ENCODE measurements around the gene HBD.
"Not testable (repeated sequence)": the region's sequence is repeated elsewhere in the genome, so short reads cannot be mapped to it uniquely, and the experiment has no call there.

HBD gene

DNA sequence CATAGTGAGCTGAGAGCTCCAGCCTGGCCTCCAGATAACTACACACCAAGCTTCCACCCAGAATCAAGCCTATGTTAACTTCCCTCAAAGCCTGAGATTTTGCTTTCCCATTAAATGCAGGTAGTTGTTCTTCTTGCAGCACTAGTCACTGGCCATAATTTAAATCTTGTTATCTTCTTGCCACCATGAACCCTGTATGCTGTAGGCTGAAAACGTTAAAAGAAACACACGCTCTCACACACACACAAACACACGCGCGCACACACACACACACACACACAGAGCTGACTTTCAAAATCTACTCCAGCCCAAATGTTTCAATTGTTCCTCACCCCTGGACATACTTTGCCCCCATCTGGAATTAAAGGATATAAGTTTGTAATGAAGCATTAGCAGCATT lies 19.2 kb upstream of the HBD start:
- not testable (repeated sequence) for DNase-seq (ENCODE audit: low read depth in 2 of 2)

DNA sequence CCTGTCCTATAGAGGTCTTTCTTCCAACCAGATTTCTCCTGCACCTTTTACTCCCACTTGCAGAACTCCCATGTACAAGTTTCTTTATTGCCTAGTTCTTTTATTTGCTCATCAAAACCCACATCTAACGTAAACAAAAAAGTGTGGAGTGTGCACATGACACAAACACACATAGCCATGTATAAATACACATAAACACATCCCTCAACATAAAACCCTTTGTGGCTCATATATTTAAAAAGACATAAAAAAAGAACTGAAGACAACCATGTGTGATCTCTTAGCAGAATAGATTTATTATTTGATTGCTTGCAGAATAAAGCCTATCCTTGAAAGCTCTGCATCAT lies 18.6 kb upstream of the HBD start:
- no peak for DNase-seq (ENCODE audit: low read depth in 2 of 2)

DNA sequence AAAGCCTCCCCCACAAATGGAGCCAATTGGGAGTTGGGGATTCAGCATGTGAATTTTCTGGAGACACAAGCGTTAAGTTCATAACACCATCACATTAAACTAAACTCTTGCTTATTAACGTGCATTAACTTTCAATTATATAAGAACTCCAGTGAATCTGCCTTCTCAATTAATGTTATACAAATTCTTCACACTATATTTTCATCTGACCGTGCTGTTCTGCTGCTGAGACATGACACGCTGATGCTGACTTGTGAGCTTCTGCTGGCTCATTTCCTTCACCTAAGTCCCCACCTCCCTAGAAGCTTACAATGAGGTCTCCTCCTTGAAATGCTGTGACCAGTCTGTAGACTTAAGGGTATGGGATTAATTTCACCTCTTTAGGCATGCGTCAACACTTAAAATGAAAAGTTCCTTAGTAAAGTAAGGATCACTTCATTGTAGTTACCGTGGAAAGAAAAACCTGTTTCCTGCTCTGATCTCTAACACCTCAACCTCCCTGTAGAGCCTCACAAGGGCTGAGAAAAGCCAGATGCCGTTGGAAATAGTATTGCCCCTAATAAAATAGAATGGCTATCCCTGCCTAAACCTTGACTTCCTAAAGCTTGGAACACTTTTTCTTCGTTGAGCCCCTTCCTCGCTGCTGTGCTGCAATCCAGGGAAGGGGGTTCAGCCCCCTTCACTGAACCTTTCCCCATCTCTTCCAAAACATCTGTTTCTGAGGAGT lies 18.1 kb upstream of the HBD start:
- no peak for DNase-seq (ENCODE audit: low read depth in 2 of 2)

DNA sequence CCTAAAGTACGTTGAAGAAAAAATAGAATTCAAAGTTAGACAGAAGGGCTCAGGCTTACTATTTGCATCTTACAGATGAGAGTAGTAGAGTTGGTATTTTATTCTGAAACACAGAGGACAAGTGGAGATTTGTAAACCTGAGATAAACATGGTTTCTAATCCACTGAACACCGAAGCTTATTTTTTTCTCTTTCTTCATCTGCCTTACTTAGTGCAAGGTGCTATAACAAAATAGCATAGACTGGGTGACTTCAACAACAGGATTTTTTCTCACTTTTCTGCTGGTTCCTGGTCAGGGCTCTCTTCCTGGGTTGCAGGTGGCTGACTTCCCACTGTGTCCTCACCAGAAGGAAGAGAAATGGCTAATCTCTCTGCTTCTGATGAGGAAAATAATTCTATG lies 17.5 kb upstream of the HBD start:
- DNase-seq (ENCODE audit: low read depth in 2 of 2), result no peak

DNA sequence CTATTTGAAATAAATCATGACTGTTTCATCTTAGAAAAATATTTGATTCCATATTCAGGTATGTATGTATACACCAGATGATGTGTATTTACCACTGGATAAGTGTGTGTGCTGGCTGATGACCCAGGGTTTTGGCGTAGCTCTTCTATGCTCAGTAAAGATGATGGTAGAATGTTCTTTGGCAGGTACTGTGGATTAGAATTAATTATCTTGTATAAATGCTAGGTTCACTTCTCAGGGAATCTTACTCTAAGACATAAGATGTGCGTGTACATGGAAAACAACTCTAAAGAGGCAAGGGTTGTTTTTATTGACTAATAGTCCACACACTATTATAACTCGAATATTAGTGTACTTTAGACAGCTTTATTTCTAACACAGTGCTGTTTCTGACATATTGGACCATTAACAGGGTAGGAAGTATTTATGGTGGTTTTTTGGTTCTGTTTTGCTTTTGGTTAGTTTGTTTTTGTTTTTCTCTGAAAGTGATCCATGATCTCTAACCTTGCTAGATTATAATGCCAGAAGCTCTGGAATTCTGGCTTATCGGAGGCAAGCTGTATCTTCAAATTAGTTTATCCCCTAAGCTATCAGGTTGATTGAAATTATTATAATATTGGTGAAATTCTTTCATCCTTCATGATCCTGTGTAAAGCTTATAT lies 16.4 kb upstream of the HBD start:
- DNase-seq (ENCODE audit: low read depth in 2 of 2), result no peak

DNA sequence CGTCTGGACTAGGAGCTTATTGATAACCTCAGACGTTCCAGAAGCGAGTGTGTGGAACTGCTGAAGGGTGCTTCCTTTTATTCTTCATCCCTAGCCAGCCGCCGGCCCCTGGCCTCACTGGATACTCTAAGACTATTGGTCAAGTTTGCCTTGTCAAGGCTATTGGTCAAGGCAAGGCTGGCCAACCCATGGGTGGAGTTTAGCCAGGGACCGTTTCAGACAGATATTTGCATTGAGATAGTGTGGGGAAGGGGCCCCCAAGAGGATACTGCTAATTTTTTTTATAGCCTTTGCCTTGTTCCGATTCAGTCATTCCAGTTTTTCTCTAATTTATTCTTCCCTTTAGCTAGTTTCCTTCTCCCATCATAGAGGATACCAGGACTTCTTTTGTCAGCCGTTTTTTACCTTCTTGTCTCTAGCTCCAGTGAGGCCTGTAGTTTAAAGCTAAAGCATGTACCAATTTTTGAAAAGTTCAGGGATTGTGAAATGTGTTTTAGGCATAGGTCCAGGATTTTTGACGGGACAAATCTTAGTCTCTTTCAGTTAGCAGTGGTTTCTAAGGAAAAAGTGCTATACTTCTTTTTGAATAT lies 15.6 kb upstream of the HBD start, which contains the start of gene HBG1:
TSS of gene HBG1 (minus strand) at position 51 of the 590 bp plus-strand sequence. CDS start 53 bp downstream, outside the sequence.
- DNase-seq (ENCODE audit: low read depth in 2 of 2), result not testable (repeated sequence)

DNA sequence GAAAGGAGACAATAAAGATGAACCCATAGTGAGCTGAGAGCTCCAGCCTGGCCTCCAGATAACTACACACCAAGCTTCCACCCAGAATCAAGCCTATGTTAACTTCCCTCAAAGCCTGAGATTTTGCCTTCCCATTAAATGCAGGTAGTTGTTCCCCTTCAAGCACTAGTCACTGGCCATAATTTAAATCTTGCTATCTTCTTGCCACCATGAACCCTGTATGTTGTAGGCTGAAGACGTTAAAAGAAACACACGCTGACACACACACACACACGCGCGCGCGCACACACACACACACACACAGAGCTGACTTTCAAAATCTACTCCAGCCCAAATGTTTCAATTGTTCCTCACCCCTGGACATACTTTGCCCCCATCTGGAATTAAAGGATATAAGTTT lies 14.2 kb upstream of the HBD start:
- DNase-seq (ENCODE audit: low read depth in 2 of 2), result not testable (repeated sequence)

DNA sequence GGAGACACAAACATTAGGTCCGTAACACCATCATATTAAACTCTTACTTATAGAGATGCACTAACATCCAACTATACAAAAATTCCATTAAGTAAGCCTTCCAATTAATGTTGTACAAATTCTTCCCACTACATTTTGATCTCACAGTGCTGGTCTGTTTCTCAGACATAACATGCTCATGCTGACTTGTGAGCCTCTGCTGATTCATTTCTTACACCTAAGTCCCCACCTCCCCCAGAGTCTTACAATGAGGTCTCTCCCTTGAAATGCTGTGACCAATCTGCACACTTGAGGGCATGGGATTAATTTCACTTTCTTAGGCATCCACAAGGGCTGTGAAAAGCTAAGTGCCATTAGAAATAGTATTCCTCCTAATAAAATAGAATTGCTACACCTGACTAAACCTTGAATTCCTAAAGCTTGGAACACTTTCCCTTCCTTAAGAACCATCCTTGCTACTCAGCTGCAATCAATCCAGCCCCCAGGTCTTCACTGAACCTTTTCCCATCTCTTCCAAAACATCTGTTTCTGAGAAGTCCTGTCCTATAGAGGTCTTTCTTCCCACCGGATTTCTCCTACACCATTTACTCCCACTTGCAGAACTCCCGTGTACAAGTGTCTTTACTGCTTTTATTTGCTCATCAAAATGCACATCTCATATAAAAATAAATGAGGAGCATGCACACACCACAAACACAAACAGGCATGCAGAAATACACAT lies 13.3 kb upstream of the HBD start:
- DNase-seq (ENCODE audit: low read depth in 2 of 2), result no peak

DNA sequence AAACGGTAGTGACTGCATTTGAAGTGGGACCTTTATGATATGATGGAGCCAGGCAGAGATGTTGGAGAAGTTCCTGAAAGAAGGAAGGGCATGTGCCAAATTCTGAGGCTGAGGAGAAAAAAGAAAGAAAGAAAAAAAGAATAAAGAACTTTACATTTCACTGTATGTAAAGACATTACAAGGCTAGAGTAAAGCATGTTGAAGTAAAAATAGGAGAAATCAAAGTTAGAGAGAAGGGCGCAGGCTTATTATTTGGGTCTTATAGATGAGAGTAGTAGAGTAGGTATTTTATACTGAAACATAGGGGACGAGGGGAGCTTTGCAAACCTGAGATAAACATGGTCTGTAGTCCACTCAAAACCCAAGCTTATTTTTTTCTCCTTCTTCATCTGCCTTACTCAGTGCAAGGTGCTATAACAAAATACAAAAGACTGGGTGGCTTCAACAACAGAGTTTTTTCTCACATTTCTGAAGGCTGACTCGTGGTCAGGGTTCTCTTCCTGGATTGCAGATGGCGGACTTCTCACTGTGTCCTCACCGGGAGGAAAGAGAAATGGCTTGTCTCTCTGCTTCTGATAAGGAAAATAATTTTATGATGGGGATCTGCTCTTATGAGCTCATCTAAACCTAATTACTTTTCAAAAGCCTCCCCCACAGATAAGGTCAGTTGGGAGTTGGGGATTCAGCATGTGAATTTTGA lies 12.6 kb upstream of the HBD start:
- DNase-seq (ENCODE audit: low read depth in 2 of 2), result no peak

DNA sequence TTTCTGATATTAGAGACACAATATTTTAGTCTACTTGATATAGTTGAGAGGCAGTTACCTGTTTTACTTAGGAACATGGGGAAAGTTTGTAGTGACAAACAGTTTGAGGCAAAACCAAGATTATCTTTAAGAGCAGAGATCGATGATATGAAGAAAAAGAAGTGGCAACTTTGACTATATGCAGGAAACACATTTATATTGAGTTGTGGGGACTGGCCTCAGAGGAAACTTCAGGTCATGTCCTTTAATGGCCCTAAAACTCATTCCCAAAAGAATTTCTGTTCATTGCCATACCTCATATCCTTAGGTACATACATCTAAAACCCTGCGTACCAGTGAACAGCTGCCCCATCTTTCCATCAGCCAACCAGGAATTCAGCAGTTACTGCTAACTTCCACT lies 10.9 kb upstream of the HBD start:
- no peak for DNase-seq (ENCODE audit: low read depth in 2 of 2)

DNA sequence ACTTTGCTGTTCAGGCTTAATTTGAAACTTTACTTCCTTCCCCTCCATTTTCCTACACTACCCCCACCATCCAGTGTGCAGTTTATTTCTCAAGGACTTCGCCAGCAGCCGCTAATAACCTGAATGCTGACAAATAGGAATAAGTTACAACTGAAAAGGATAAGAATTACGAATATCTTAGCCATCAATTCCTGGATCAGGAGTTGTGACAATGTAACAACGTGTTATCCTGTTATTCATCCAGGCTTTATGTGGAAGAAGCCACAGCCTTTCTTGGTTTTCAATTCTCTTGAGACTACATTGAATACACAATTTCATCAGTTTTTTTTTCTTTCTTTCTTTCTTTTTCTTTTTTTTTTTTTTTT lies 9.5 kb upstream of the HBD start:
- DNase-seq (ENCODE audit: low read depth in 2 of 2), result no peak

DNA sequence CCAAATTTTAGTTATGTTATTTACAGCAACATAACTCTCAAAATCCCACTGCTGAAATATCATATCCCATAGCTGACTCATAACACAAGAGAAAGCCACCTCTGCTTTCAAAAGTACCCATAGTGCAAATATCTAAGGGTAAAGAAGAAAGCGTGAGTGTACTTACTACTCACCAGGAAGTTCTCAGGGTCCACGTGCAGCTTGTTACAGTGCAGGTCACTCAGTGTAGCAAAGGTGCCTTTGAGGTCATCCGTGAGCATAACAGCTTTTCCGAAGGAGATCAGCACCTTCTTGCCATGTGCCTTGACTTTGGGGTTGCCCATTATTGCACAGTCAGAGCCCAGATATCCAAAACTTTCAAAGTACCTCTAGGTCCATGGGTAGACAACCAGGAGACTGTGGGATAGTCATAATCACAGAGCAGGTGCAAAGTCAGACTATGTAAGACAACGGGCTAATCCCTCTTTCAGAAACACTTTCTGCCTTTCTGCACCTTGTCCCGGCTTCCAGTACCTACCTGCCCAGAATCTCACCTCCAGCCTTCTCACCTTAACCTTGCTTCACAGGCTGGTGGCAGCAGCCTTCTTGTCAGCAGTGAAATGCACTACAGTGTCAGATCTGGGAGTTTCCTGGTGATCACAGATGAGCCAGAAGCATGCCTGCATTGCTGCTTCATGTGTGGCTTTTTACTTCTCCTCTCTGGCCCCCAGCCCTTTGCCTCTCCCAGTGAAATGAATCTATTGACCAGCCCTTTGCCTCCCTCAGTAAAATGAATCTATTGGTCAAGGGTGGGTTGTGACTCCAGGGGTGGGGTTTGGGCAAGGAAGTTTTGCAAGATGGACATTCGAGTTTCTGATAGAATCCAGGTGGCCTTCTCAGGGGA lies 8.9 kb upstream of the HBD start:
- DNase-seq (ENCODE audit: low read depth in 2 of 2), result no peak

DNA sequence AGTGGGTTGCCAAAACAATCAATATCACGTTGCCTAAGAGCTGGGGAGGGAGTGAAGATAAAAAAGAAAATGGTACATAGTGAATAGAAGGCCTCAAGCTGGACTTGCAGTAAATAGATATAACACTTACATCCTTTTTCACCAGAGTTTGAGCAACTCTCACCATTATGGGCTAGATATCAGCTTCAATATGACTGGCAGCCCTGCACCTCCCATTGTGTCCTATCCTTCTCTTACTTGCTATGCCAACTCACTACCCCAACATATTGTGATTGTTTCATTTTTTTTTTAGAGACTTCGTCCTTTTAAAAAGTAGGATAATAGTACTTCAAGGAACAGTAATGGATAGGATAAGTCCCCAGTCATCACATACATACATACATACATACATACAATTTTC lies 7.9 kb upstream of the HBD start:
- DNase-seq (ENCODE audit: low read depth in 2 of 2), result no peak

DNA sequence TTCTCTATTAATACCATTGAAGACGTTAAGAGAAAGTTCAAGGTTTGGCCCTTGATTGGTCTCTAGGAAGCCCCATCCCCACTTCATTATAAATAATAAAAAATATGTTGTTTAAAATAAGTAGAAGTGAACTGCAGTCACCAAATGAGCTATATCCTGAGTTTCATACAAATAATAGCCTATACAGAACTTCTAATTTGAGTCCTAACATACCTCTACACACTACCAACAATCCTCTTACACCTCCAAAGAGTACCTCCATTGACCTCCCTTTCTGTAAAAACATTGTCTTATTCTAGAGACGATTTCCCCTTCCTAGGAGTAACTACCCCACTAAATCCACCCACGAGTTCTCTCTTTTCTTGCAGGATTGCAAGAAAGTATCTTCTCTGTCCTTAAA lies 7.2 kb upstream of the HBD start:
- DNase-seq (ENCODE audit: low read depth in 2 of 2), result no peak

DNA sequence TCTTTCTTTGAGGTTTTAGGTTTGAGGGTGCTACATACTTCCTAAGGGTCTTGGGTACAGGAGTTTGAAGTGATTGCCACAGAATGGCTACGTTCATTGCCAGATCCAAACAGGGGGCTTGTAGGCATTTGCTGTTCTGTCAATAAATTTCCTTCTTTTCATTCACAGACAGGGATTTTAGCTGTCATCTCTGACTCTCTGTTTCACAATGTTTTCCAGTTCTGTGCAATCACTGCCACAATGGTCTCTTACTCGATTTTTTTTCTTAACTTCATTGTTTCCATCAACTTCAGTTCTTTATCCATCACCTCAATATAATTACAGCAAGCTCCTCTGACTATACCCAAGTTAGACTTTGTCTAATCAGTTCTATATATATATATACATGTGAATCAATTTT lies 6.2 kb upstream of the HBD start:
- no peak for DNase-seq (ENCODE audit: low read depth in 2 of 2)

DNA sequence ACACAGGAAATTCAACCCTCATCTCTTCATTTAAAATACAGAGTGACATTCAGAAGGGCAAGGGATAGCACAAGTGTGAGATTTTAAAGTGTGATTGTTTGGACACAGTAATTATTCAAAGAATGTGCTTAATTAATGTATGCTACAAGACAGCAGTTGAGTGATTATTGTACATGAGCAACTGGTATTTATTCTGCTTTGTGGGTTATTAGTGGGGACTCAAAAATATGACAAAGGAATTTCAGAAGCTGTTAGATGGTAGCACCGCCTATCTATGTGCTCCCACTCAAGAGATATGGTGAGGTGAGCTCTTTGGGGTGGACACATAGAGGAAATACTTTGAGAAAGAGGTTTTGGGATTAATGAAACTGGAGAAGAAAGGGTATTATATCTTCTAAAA lies 5.8 kb upstream of the HBD start:
- no peak for DNase-seq (ENCODE audit: low read depth in 2 of 2)

DNA sequence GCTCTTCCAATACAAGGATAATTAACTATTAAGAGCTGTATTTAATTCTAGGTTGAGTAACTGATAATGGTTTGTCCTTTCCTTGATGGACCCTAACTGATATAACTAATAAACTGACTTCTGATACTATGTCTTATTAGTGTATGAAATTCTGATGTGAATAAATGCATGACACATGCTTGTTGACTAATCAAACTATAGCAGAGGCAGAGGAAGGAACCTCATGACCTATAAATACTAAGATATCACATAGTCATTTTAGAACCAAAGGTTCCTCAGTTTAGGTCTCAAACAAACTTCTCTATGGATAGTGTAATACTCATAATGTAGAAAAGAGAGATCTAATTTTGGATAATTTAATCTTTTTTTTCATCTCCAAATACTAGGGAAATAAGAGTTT lies 4.8 kb upstream of the HBD start:
- DNase-seq (ENCODE audit: low read depth in 2 of 2), result no peak

DNA sequence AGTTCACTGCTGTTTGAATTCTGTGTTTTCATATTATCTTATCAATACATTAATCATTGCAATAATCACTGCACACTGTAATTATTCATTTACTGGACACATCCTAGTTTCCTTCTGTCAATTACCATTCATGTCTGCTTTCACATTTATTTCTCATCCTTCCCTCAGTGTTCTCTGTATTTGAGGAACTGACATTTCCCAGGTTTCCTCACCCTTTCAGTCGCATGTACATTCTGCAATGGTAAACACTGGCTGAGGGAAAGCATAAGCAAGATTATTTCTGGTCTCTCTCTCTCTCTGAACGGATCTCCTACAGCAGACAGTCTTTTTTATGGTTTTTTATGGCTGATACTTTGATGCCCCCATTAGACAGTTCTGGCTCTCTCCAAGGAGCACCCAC lies 4.2 kb upstream of the HBD start:
- no peak for DNase-seq (ENCODE audit: low read depth in 2 of 2)

DNA sequence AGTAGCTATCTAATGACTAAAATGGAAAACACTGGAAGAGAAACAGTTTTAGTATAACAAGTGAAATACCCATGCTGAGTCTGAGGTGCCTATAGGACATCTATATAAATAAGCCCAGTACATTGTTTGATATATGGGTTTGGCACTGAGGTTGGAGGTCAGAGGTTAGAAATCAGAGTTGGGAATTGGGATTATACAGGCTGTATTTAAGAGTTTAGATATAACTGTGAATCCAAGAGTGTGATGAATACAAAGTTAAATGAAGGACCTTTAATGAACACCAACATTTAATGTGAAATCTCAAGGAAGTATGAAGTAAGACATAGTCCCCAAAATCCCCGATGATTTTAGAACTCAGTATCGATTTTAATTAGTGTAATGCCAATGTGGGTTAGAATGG lies 3.1 kb upstream of the HBD start:
- DNase-seq (ENCODE audit: low read depth in 2 of 2), result no peak

DNA sequence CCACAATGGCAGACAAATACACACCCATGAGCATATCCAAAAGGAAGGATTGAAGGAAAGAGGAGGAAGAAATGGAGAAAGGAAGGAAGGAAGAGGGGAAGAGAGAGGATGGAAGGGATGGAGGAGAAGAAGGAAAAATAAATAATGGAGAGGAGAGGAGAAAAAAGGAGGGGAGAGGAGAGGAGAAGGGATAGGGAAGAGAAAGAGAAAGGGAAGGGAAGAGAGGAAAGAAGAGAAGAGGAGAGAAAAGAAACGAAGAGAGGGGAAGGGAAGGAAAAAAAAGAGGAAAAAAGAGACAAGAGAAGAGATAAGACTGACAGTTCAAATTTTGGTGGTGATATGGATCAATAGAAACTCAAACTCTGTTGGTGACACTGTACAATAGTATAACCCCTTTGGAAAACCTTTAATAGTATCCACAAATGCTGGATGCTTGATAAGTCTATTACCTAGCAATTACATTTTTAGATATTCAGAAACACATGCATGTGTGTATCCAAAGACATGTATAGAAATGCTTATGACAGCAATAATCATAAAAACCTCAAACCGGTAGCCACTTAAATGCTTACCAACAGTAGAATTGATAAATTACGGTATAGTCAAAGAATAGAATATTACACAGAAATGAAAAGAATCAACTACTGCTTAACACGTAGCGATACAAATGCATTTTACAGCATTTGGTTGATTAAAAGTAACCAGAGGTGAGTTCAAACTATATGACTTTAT lies 1.2 kb upstream of the HBD start:
- no peak for DNase-seq (ENCODE audit: low read depth in 2 of 2)

DNA sequence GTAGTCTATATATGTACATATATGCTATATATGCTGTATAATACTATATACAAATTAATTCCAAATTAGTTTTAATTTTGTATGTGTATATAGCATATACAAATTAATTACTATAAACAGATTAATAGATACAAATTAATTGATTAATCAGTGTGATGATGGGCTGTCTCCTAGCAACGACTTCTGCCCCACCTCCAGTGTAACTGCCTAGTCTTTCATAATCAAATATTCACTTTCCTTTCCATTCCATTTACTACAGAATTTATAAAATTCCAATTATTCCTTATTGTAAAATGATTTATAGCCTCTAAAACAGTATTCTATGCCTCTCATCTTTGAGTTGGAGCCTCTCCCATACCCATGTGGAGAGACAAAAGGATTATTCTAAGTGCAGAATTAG lies 976 bp downstream of the HBD start:
- no peak for DNase-seq (ENCODE audit: low read depth in 2 of 2)

Data from stimulated activated CD8-positive, alpha-beta memory T cell treated with anti-CD3 and anti-CD28 coated beads, Interleukin-15, amount 100 ng/mL, for 48 hours (primary cell).